DOHH2 (cell line): ENCODE data around the gene HMG20A.

ENCODE experiments used
- CTCF ChIP-seq: fragments of 200-600 bp; sonication (generic); IDR thresholded peaks from one replicate; pipeline ENCODE4 v1.5.1; 2014; ENCODE audit warnings: antibody characterized with exemption, mild to moderate bottlenecking, low read depth, low read length; ENCODE audit not compliant: poor library complexity, severe bottlenecking
- EZH2phosphoT487 ChIP-seq: fragments of 200-600 bp; sonication (generic); IDR thresholded peaks from 2 replicates; pipeline ENCODE4 v1.6.1; 2017; ENCODE audit warnings: borderline replicate concordance, mild to moderate bottlenecking, antibody characterized with exemption, low read length, moderate library complexity, mixed read lengths

- no peak for TF ChIP-seq CTCF
- no peak for TF ChIP-seq EZH2phosphoT487
Observed at GRCh38 chr15:77481670-77482069, 61.0 kb downstream of the HMG20A start.
